BJ (cell line): ENCODE measurements around the gene USP43. TPM values are rescaled to one million over a fixed set of nuclear protein-coding genes. Genes with fewer than 3 reads are reported as not detected.

Experiments
- CTCF ChIA-PET: fragments of 350-600 bp; formaldehyde crosslinking; extraction: SDS; loops from one replicate; lab custom pipeline; 2021; ENCODE audit warnings: antibody characterized with exemption, inconsistent platforms; lab: Yijun Ruan, JAX
- POLR2A ChIA-PET: fragments of 300-600 bp; sonication (Branson Sonifier 250); formaldehyde crosslinking; extraction: SDS; loops from one replicate; lab custom pipeline; 2021; ENCODE audit warnings: antibody characterized with exemption; lab: Charles Lee
- DNase-seq: peaks from one replicate; pipeline ENCODE4 v3.0.0-alpha.2; 2011; ENCODE audit warnings: low read depth
- H3K27me3 ChIP-seq: 2 replicates; pipeline ENCODE4 v1.6.0; 2011; ENCODE audit warnings: low read length; ENCODE audit not compliant: control insufficient read depth, insufficient read depth
- H3K36me3 ChIP-seq: 2 replicates; pipeline ENCODE4 v1.5.1; 2011; ENCODE audit warnings: low read length; ENCODE audit not compliant: control insufficient read depth, insufficient read depth
- H3K4me3 ChIP-seq: 2 replicates; pipeline ENCODE4 v1.5.1; 2011; ENCODE audit warnings: low read depth, mild to moderate bottlenecking, control low read depth, low read length
- polyA plus RNA-seq: library from polyadenylated mRNA; depleted of rRNA; stranded (reverse); fragments of >200 nt; gene quantifications from 2 replicates; pipeline ENCODE4 v1.2.3, GENCODE V29; 2011; rRNA removed
- TF ChIP-seq, protein P1 (sequence below): IDR thresholded peaks from 2 replicates; pipeline ENCODE4 v1.5.1; 2011; ENCODE audit warnings: low read depth, mild to moderate bottlenecking, control low read depth, inconsistent platforms, low read length, moderate library complexity; ENCODE audit not compliant: insufficient read depth

Gene USP43
- polyA plus RNA-seq, 1 experiment, result 0.23 TPM

DNA sequence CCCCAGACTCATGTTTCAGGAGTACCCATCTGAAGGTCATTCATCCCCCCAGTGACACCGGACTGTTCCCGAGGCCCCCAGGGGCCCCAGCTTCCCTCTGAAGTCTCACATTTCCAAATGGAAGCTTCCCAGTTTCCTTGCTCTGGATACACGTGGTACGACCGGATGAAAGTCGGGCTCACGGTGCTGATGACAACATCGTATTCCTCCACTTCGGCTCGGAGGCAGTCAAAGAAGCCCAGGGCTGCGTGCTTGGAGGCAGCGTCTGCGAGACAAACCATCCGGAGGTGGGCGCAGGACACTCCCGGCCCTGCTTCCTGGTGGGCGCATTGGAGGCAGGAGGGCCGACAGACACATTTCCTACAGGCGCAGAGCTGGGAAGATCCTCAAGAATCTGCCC, 127.3 kb downstream of the USP43 start:
- Histone ChIP-seq H3K36me3 (no peaks in the 10 kb centered on the region), H3K27me3 (no peaks in the 10 kb centered on the region), H3K4me3 (no peak overlapping the region)
- POLR2A ChIA-PET, result no interaction called here
- TF ChIP-seq, protein P1, sequence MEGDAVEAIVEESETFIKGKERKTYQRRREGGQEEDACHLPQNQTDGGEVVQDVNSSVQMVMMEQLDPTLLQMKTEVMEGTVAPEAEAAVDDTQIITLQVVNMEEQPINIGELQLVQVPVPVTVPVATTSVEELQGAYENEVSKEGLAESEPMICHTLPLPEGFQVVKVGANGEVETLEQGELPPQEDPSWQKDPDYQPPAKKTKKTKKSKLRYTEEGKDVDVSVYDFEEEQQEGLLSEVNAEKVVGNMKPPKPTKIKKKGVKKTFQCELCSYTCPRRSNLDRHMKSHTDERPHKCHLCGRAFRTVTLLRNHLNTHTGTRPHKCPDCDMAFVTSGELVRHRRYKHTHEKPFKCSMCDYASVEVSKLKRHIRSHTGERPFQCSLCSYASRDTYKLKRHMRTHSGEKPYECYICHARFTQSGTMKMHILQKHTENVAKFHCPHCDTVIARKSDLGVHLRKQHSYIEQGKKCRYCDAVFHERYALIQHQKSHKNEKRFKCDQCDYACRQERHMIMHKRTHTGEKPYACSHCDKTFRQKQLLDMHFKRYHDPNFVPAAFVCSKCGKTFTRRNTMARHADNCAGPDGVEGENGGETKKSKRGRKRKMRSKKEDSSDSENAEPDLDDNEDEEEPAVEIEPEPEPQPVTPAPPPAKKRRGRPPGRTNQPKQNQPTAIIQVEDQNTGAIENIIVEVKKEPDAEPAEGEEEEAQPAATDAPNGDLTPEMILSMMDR, result no peak
- CTCF ChIA-PET, result no interaction called here
- no peak for DNase-seq

DNA sequence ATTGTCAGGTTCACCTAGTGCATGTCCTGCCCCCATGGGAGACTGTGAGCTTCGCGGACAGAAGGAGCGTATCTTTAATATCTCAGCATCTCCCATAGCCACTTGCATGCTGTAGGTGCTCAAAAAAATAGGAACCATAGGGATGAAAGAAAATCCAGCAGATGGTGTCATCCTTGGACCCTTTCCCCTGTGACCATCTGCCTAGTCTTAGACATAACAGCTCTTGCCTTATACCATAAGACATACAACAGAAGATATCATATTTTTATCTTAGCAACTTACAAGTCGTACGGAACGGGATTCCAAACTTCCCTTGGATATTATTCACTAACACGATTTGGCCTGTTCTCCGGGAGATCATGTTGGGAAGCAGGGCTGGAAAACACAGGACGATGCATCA, 131.6 kb downstream of the USP43 start:
- no peak for DNase-seq
- no peaks in the 10 kb centered on the region for H3K27me3 ChIP-seq
- TF ChIP-seq, protein P1, result no peak
- no peak overlapping the region for H3K4me3 ChIP-seq
- ChIA-PET CTCF (no interaction called here), POLR2A (no interaction called here)
- no peaks in the 10 kb centered on the region for H3K36me3 ChIP-seq

Other genes starting within 250 kb of the USP43 start
- gene STX8, start 69.7 kb upstream of the USP43 start, polyA plus RNA-seq, result 44.7 and 77.2 TPM in 2 replicates
- gene CFAP52, start 68.9 kb upstream of the USP43 start, polyA plus RNA-seq, result 0.31 TPM in 1 of 2 replicates, not detected in the other
- not detected in 2 replicates for gene DHRS7C, start 146.1 kb downstream of the USP43 start, polyA plus RNA-seq
- not detected in 2 replicates for gene GSG1L2, start 176.6 kb downstream of the USP43 start, polyA plus RNA-seq
- 0.05 and 0.06 TPM in 2 replicates for gene GLP2R, start 180.4 kb downstream of the USP43 start, polyA plus RNA-seq